ENCODE data around the gene CCDC24. TPM values are rescaled to one million over a fixed set of nuclear protein-coding genes. Genes with fewer than 3 reads are reported as not detected.
A peak's percentile ranks its signal among the peaks of the same experiment; 100 is the strongest.

Gene CCDC24
- total RNA-seq, 1 donor from 2014 or later: 4.8 TPM

DNA sequence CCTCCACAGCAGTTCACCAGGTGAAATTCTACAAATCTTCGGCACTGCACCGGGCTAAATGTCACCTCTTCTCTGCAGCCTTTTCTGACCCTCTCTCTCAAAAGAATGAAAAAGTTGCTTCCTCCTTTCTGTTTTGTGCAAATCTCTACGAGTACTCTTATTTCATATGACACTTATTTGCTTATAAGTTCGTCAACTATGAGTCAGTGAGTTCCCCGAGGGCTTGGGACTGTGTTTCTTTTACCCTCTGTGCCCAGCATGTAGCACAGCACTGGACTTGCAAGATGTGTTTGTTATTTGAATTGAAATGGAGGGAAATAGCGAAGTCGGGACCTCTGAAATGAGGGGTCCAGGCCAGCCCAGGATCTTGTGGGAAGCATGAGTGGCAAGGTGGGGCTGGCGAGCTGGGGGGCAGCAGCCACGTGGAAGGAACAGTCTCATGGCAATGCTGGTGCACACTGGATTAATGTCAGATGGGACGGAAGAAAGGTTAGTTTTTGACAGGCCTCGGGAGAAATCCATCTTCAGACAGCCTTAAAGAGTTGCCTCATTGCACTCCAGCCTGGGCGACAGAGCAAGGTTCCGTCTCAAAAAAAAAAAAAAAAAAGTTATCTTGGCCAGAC, 33.6 kb downstream of the CCDC24 start:
- Histone ChIP-seq H3K4me1 (peaks cover 0 to 5% of the 10 kb centered on the region in 2 donors), H3K9me3 (no peaks in the 10 kb centered on the region), H3K4me3 (no peak overlapping the region), H3K36me3 (no peaks in the 10 kb centered on the region), H3K27ac (no peak overlapping the region), H3K27me3 (no peaks in the 10 kb centered on the region)
- intact Hi-C loops (cut with DNase I): no loop called here
- TF ChIP-seq, protein P1, sequence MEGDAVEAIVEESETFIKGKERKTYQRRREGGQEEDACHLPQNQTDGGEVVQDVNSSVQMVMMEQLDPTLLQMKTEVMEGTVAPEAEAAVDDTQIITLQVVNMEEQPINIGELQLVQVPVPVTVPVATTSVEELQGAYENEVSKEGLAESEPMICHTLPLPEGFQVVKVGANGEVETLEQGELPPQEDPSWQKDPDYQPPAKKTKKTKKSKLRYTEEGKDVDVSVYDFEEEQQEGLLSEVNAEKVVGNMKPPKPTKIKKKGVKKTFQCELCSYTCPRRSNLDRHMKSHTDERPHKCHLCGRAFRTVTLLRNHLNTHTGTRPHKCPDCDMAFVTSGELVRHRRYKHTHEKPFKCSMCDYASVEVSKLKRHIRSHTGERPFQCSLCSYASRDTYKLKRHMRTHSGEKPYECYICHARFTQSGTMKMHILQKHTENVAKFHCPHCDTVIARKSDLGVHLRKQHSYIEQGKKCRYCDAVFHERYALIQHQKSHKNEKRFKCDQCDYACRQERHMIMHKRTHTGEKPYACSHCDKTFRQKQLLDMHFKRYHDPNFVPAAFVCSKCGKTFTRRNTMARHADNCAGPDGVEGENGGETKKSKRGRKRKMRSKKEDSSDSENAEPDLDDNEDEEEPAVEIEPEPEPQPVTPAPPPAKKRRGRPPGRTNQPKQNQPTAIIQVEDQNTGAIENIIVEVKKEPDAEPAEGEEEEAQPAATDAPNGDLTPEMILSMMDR (IDR thresholded peaks at IDR 0.05): no peak
- no peak for DNase-seq (ENCODE audit: low spot score in 2 of 2)

DNA sequence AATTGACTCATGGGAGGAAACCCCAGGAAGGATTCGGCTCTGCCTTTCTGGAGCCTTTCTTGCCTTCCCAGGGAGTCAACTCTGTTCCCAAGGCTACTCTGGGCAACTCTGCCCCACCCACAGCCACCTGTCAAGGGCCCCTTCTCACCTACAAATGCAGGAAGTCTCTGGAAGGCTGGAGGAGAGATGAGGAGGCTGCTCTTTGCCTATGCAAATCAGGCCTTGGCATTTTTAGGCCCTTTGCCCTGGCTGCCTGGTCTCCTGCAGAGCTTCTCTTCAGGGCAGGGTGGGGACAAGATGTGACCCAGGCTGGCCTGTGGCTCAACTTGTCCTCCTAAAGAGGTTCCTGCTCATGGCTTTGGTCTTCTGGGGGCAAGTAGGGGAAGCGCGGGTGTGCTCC, 34.4 kb downstream of the CCDC24 start:
- H3K36me3 ChIP-seq: no peaks in the 10 kb centered on the region
- DNase-seq (ENCODE audit: low spot score in 2 of 2): no peak
- no peaks in the 10 kb centered on the region for H3K27me3 ChIP-seq
- intact Hi-C loops (cut with DNase I): no loop called here
- H3K4me3 ChIP-seq: no peak overlapping the region
- H3K27ac ChIP-seq: no peak overlapping the region
- H3K9me3 ChIP-seq: no peaks in the 10 kb centered on the region
- H3K4me1 ChIP-seq: peaks cover 0 to 5% of the 10 kb centered on the region in 2 donors
- TF ChIP-seq, protein P1 (IDR thresholded peaks at IDR 0.05): no peak

DNA sequence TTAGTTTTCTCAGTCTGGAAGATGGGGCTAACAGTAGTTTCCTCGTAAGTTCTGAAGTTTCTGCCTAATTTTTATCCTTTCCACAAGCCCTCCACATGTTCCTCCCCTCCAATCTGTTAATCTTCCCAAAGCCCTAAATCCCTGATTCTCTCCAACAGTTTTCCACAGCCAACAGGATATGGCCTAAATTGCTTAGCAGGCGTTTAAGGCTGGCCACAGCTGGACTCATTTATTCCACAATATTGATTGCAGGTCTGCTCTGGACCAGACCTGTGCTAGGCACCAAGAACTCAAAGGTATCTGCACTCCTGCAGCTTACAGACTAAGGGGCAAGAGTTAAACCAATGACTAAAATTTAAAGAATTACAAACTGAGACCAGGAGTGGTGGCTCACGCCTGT, 35.9 kb downstream of the CCDC24 start:
- H3K36me3 ChIP-seq: no peaks in the 10 kb centered on the region
- no peaks in the 10 kb centered on the region for H3K27me3 ChIP-seq
- intact Hi-C loops (cut with DNase I): no loop called here
- no peaks in the 10 kb centered on the region for H3K9me3 ChIP-seq
- H3K27ac ChIP-seq: no peak overlapping the region
- no peak for DNase-seq (ENCODE audit: low spot score in 2 of 2)
- TF ChIP-seq, protein P1 (IDR thresholded peaks at IDR 0.05): no peak
- no peak overlapping the region for H3K4me3 ChIP-seq
- H3K4me1 ChIP-seq: peaks cover 0 to 10% of the 10 kb centered on the region in 2 donors

DNA sequence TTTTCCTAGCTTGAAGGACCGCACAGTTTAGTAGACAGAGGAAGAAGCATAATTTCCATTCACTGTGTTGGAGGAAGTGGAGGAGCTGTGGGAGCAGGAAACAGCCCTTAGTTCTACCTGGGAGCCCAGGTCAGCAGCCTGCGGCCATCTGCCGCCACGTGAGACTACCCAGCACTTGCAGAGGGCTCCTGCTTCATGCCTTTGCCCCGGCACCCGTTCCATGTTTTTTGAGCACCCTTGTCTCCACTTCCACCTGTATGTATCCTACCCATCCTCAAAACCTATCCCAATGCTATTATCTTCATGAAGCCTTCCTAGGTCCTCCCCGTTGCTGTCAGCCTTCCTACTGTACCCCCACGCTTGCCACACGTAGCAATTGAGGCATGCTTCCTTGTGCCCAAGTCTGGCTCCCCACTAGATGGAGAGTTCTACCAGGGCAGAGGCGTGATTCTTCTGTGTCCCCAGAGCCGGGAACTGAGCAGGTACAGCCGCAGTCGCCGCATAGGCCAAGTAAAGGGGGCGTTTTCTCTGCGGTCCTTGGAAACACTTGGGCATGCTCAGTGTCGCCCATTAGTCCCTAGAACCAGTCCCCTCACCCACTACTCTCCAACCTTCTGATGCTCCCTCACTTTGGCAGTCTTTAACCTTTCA, 38.0 kb downstream of the CCDC24 start:
- TF ChIP-seq, protein P1 (IDR thresholded peaks at IDR 0.05): no peak
- Histone ChIP-seq H3K27ac (peak overlapping the region; percentile 75 to 93), H3K9me3 (no peaks in the 10 kb centered on the region), H3K4me1 (peaks cover 0 to 10% of the 10 kb centered on the region in 2 donors), H3K27me3 (no peaks in the 10 kb centered on the region), H3K4me3 (peak overlapping the region; percentile 75 to 76), H3K36me3 (no peaks in the 10 kb centered on the region)
- intact Hi-C loops (cut with DNase I): no loop called here
- no peak for DNase-seq (ENCODE audit: low spot score in 2 of 2)

DNA sequence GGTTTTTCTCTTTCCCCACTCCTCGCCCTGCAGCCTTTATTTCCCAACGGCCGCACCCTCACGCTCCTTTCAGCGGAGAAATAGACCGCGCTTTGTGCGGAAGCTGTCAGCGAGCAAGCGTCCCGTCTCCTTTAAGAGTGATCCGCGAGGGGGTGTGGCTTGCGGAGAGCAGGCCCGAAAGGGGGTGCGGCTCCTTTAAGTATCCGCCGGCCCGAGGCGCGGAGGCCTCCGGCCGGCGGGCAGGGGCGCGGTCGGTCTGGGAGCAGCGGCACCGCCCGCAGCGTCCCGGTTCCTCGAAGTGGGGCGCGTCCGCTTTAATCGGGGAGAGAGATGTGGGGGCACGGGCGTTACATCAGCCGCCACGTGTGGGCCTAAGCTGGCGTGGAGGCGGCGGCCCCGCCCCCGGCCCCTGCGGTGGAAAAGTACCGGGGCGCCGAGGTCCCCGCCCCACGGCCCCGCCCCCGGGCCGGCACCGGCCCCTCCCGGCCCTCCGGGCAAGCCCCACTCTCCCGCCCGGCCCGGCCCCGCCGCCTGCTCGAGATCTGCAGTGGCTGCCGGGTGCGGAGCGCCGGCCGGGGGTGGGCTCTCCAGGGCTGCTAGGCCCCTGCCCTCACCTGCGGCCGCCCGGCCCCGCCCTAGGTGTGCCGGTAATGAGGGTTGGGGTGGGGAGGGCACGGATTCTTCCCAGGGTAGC, 38.7 kb downstream of the CCDC24 start:
- Histone ChIP-seq H3K9me3 (no peaks in the 10 kb centered on the region), H3K36me3 (no peaks in the 10 kb centered on the region), H3K27ac (peak overlapping the region; percentile 75 to 93), H3K4me3 (peak overlapping the region; percentile 75 to 76), H3K4me1 (peaks cover 0 to 12% of the 10 kb centered on the region in 2 donors), H3K27me3 (no peaks in the 10 kb centered on the region)
- peak; percentile 43 to 95 for DNase-seq (ENCODE audit: low spot score in 2 of 2)
- intact Hi-C loops (cut with DNase I): loop anchor here (1.0 to 10.0 kb wide), 5 partner anchors 15 to 495 kb away; partner anchors contain the start of genes ATP6V0B, CCDC24, IPO13 and PTPRF
- TF ChIP-seq, protein P1 (IDR thresholded peaks at IDR 0.05): no peak

Data from ascending aorta (tissue), 2 donors.